Measurements from ENCODE around the gene CHST7.

CHST7 gene

DNA sequence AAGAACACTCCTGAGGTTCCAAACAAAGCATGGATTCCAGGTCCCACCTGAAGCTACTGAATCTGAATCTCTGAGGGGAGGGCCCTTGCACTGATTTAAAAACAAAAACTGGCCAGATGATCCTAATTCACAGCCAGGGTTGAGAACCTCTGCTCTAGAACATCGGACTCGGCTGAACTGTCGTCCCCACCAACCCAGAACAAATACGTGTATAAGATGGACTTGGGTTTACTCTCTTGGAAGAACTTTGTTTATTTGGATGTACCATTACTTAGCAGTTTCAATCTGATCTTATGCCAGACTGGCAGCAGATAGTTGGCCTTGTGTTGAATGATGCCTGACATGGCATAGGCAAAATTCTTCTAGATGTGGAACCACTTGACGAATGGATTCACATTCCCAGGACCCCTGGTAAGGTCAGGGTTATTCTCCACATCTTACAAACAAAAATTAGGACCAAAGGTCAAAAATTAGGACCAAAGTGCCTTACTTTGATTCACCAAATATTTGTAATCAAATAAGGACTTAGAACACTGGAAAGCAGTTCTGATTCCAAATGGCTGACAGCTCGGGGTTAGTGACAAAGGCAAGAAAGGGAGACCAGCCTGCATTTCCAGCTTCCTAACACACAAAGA is 29.0 kb downstream of the CHST7 start:
- no peak overlapping the region for H3K4me3 ChIP-seq (ENCODE audit: low read length)
- TF ChIP-seq, protein P1, sequence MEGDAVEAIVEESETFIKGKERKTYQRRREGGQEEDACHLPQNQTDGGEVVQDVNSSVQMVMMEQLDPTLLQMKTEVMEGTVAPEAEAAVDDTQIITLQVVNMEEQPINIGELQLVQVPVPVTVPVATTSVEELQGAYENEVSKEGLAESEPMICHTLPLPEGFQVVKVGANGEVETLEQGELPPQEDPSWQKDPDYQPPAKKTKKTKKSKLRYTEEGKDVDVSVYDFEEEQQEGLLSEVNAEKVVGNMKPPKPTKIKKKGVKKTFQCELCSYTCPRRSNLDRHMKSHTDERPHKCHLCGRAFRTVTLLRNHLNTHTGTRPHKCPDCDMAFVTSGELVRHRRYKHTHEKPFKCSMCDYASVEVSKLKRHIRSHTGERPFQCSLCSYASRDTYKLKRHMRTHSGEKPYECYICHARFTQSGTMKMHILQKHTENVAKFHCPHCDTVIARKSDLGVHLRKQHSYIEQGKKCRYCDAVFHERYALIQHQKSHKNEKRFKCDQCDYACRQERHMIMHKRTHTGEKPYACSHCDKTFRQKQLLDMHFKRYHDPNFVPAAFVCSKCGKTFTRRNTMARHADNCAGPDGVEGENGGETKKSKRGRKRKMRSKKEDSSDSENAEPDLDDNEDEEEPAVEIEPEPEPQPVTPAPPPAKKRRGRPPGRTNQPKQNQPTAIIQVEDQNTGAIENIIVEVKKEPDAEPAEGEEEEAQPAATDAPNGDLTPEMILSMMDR (IDR thresholded peaks at IDR 0.05; ENCODE audit: insufficient read depth, low read depth, low read length, missing control alignments): no peak
- DNase-seq (ENCODE audit: low read depth): no peak

DNA sequence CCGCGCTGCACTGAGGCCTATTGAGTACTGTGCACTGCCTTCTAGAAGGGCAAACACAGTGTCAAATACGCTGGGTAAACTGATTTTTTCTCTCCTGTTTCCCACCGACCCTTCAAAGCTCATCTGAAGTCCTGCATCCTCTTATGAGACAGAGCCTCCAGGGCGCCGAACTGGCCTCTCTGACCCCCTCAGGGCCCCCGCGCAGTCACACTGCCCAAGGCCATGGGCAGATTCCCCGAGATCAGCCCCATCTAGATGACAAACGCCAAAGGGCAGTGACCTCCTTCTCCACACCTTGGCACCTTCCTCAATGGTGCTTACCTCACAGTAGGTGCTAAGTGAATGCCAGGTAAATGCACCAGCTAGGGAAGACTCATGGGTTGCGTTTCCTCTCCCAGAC is 34.4 kb downstream of the CHST7 start:
- TF ChIP-seq, protein P1 (IDR thresholded peaks at IDR 0.05; ENCODE audit: insufficient read depth, low read depth, low read length, missing control alignments): no peak
- DNase-seq (ENCODE audit: low read depth): no peak
- no peak overlapping the region for H3K4me3 ChIP-seq (ENCODE audit: low read length)

DNA sequence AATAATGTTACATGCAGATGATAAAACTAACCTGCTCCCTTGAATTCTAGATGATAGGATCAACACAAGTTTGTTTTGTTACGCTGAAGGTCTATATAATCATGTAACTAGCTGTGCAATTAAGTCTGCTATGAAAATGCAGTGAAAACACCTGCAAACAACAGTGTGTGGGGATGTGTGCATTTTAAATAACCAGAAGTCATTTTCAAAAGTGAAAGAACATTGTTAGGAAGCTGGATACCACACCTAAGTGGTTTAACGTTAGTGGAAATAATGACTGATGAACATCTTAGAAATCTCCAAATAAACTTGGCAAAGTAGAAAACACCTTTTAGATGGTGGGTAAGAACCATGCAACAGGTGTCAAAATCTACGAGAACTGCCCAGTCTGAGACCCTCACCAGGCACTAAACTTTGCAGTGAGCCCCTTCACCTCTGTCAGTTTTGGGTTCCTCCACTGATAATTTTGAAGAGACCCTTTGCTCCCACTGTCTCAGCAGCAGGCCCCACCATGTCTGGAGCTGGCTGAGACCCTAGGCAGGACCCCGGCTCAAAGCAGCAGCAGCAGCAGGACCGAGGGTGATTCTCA is 36.6 kb downstream of the CHST7 start:
- DNase-seq (ENCODE audit: low read depth): no peak
- no peak overlapping the region for H3K4me3 ChIP-seq (ENCODE audit: low read length)
- TF ChIP-seq, protein P1 (IDR thresholded peaks at IDR 0.05; ENCODE audit: insufficient read depth, low read depth, low read length, missing control alignments): no peak

DNA sequence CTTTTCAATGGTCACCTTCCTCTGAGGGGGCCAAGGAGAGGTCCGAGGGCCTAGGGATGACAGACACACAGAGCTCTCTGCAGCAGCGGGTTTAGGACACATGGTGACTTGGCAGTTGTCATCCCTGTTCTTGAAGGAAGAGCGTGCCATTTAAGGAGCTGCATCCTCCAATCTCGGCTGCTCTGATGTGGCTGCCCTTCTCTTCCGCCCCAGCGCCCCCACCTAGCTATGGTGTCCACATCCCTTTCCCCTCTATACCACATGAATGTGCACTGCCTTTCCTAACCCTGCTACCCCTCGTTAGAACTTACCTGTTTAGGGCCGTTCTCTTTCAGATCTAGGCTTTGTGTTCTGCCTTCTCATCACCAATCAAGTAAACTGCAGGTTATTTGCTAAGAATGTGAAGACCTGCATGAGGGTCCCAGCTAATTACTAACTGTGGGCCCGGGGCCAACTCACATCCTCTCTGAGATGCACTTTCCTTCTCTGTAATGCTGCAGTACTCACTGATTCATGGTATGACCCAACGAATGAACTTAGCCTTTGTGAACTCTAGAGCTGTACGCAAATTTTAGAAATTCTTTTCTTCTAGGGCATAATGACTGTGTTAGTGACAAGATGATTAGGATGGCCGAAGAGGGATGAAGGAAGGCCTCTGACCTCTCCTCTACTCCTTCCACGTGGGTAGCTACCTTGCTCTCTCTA is 38.2 kb downstream of the CHST7 start:
- TF ChIP-seq, protein P1 (IDR thresholded peaks at IDR 0.05; ENCODE audit: insufficient read depth, low read depth, low read length, missing control alignments): no peak
- no peak overlapping the region for H3K4me3 ChIP-seq (ENCODE audit: low read length)
- DNase-seq (ENCODE audit: low read depth): no peak

DNA sequence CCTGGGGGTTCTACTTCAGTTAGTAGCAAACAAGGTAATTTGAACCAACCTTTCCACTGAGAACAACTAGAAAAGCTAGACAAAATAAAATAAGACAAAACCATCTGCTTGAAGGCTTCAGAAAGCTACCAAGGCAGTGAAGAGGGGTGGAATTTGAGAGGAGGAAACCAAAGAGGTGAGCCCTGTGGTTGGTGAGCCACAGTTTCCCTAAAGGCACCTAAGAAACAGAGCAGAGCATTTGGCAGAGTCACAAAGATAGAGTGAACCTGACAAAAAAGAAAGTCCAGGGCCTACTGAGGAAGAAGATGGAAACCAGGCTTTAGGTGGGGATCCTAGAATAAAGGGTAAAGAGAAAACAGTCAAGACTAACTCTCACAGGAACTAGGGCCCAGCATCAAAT is 44.3 kb downstream of the CHST7 start:
- H3K4me3 ChIP-seq (ENCODE audit: low read length): no peak overlapping the region
- TF ChIP-seq, protein P1 (IDR thresholded peaks at IDR 0.05; ENCODE audit: insufficient read depth, low read depth, low read length, missing control alignments): no peak
- no peak for DNase-seq (ENCODE audit: low read depth)

DNA sequence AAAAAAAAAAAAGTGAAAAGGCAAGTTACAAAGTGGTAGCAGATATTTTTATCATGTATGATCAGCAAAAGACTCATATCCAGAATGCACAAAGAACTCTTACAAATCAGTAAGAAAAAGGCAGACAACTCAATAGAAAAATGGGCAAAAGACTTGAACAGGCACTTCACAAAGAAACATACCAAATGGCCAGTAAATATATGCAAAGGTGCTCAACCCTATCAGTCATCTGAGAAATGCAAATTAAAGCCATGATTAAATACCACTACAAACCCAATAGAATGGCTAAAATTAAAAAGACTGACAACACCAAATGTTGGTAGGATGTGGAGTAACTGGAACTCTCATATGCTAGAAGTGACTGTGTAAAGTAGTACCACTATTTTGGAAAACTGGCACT is 45.4 kb downstream of the CHST7 start:
- DNase-seq (ENCODE audit: low read depth): no peak
- TF ChIP-seq, protein P1 (IDR thresholded peaks at IDR 0.05; ENCODE audit: insufficient read depth, low read depth, low read length, missing control alignments): no peak
- H3K4me3 ChIP-seq (ENCODE audit: low read length): no peak overlapping the region

Measured in epithelial cell of esophagus (primary cell).